HUES48 (cell line): Measurements from ENCODE around the gene GPR4.

ENCODE experiments used
- H3K27ac ChIP-seq: one replicate; pipeline ENCODE4 v1.7.0; 2013; ENCODE audit warnings: low read depth, low read length, inconsistent platforms
- H3K27me3 ChIP-seq: 2 replicates; pipeline ENCODE4 v1.6.1; 2013; ENCODE audit warnings: mild to moderate bottlenecking, low read length; ENCODE audit not compliant: control insufficient read depth, insufficient read depth
- H3K36me3 ChIP-seq: 2 replicates; pipeline ENCODE4 v1.6.1; 2013; ENCODE audit warnings: low read length; ENCODE audit not compliant: control insufficient read depth, insufficient read depth
- H3K4me1 ChIP-seq: 2 replicates; pipeline ENCODE4 v1.6.1; 2013; ENCODE audit warnings: mild to moderate bottlenecking, low read length; ENCODE audit not compliant: control insufficient read depth, insufficient read depth
- H3K4me3 ChIP-seq: 2 replicates; pipeline ENCODE4 v1.5.1; 2013; ENCODE audit warnings: mild to moderate bottlenecking, low read depth, low read length
- H3K9ac ChIP-seq: 2 replicates; pipeline ENCODE4 v1.6.1; 2013; ENCODE audit warnings: mild to moderate bottlenecking, low read depth, low read length, moderate library complexity
- H3K9me3 ChIP-seq: 2 replicates; pipeline ENCODE4 v1.6.1; 2013; ENCODE audit warnings: low read length; ENCODE audit not compliant: control insufficient read depth, insufficient read depth

GPR4 gene

DNA sequence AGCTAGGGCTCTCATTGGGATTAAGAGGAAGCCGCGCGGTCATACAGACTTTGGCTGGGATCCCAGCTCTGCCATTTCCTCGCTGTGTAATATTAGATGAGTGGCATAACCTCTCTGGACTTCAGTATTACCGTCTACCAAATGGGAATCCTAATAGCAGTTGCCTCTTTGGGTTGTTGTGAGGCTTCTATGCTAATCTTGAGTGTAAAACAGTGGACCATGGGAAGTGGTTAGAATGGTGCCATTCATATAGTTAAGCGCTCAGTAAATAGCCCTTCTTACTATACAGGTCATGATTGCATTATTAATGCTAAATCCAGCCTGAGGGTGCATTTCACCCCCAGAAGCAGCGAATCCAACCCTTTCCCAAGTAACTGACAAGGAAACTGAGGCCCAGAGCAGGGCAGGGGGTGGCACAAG, 16.8 kb downstream of the GPR4 start:
- peak overlapping the region; percentile 92 for H3K4me3 ChIP-seq
- H3K27ac ChIP-seq: peak overlapping the region; percentile 98
- H3K27me3 ChIP-seq: no peaks in the 10 kb centered on the region
- H3K4me1 ChIP-seq: no peaks in the 10 kb centered on the region
- H3K9me3 ChIP-seq: no peaks in the 10 kb centered on the region
- no peak overlapping the region for H3K9ac ChIP-seq
- H3K36me3 ChIP-seq: no peaks in the 10 kb centered on the region

DNA sequence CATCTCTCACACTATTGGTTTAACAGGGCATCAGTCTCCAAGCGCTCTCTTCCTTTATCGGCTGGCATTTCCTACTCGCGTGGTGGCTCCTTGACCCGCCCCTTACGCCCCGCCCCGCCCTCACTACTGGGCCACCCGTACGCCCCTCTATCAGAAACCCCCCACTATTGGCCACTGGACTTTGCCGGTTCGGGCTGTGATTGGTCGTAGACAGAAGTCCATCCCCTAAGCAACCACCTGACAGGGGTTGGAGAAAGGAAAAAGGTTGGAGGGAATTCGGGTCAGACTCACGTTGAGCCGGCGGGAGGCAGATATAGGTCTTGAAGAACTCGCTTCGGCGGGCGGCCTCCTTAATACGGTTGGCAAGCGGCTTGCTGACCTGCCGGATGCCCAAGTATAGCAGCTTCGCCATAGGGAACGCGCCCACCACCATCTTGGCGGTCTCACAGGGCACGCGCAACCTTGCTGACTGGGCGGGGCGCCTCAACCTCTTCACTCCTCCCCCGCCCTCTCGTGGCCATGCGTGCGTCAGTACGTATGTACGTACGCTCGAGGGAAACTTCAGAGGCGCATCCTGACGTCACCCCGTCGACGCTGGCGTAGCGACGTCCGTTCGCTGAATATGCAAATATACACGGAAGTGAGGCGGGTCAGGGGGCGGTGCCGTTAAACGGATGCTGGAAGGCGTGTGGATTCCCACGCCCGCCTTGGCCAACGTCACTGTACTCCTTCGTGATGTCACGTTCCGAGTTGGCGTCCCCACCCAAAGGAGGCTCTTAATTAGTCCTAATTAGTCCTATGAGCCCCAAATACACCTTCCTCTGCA, 17.5 kb downstream of the GPR4 start, which contains the start of gene OPA3:
Gene OPA3 (minus strand): TSS at position 471 of the 826 bp plus-strand sequence. CDS start 38 bp downstream, at position 433.
- no peaks in the 10 kb centered on the region for H3K36me3 ChIP-seq
- H3K9ac ChIP-seq: peak within 1 kb of the TSS; percentile 90
- no peaks in the 10 kb centered on the region for H3K4me1 ChIP-seq
- peak within 1 kb of the TSS; percentile 94 for H3K4me3 ChIP-seq
- peak within 1 kb of the TSS; percentile 98 for H3K27ac ChIP-seq
- H3K27me3 ChIP-seq: no peaks in the 10 kb centered on the region
- no peaks in the 10 kb centered on the region for H3K9me3 ChIP-seq

DNA sequence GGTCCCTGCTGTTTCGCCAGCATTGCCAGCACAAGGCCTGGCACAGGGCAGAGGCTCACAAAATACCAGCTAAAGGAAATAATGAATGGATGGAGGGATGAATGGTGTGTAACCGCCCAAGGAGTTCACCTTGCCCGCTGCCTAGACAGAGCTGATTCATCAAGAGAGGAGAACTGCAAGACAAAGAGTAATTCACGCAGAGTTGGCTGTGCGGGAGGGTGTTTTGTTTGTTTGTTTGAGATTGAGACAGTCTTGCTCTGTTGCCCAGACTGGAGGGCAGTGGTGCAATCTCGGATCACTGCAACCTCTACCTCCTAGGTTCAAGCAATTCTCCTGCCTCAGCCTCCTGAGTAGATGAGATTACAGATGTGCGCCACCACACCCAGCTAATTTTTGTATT, 20.4 kb downstream of the GPR4 start:
- H3K9me3 ChIP-seq: no peaks in the 10 kb centered on the region
- no peak overlapping the region for H3K4me3 ChIP-seq
- H3K36me3 ChIP-seq: no peaks in the 10 kb centered on the region
- no peak overlapping the region for H3K9ac ChIP-seq
- peaks cover 16% of the 10 kb centered on the region for H3K4me1 ChIP-seq
- H3K27me3 ChIP-seq: no peaks in the 10 kb centered on the region
- H3K27ac ChIP-seq: no peak overlapping the region

DNA sequence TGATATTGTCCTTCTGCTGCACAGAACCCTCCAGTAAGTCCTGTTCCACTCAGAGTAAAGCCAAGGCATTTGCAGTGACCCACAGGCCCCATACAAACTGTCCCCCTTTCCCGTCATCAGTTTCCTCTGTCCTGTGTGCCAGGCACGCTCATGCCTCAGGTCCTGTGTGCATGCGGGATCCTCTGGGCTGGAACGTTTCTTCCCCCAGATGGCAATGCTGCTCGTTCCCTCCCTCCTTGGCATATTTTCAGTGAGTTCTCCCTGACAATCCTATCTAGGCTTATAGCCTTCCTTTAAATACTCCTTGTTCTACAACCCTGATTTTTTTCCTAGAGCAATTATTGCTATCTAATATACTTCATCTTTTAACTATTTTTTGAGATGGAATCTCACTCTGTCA, 23.2 kb downstream of the GPR4 start:
- Histone ChIP-seq H3K36me3 (no peaks in the 10 kb centered on the region), H3K27ac (no peak overlapping the region), H3K9ac (no peak overlapping the region), H3K4me3 (no peak overlapping the region), H3K4me1 (peaks cover 18% of the 10 kb centered on the region), H3K9me3 (no peaks in the 10 kb centered on the region), H3K27me3 (no peaks in the 10 kb centered on the region)

DNA sequence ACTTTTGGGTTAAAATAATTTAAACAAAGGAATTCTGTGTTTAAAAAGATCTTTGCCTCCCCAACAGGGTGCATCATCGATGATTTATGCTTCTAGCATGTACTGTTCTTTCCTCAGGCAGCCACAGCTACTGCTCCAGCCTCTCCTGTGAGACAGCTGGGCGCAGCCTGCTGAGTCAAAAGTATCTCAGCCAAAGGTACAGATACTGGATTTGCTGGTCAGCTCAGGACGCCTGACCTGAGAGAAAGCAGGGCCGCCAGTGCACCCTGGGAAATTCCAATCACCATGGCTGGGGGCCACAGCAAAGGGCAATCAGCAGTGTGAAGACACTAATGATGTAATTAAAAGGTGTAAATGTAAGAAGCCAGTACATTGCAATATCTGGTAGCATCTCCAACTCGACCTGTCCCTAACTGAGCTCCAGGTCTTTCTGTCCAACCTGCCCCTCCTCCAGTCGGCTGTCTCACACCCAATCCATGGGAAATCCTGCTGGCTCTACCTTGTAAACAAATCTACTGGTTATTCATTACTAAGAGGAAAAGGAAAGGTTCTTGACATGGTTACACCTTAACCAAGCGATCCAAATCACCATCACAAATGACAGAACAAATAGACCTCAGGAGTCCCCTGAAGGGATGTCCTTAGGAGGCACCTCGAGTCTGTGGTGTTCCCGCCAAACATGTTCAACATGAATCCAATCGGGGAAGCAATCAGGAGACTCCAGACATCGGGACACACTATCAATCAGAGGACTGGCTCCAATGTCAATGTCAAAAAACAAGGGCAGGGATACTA, 24.7 kb downstream of the GPR4 start:
- Histone ChIP-seq H3K4me1 (peaks cover 18% of the 10 kb centered on the region), H3K4me3 (no peak overlapping the region), H3K9ac (no peak overlapping the region), H3K27ac (peak overlapping the region; percentile 76), H3K36me3 (no peaks in the 10 kb centered on the region), H3K27me3 (no peaks in the 10 kb centered on the region), H3K9me3 (no peaks in the 10 kb centered on the region)

DNA sequence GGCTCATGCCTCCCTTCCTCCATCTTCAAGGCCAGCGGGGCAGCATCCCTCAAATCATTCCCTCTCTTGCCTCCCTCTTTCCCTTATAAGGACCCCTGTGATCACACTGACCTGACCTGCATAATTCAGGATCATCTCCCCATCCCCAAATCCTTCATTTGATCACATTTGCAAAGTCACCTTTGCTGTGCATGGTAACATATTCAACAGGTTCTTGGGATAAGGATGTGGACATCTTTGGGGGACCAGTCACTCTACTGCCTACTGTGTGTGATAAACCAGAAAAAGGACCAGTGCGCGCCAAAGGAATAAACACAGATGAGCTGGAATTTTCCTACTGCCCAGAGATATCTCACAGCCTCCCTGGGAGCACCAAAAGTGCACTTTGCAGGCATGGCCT, 25.3 kb downstream of the GPR4 start:
- H3K27me3 ChIP-seq: no peaks in the 10 kb centered on the region
- H3K9ac ChIP-seq: no peak overlapping the region
- no peaks in the 10 kb centered on the region for H3K9me3 ChIP-seq
- H3K36me3 ChIP-seq: no peaks in the 10 kb centered on the region
- H3K4me3 ChIP-seq: no peak overlapping the region
- H3K27ac ChIP-seq: peak overlapping the region; percentile 76
- peaks cover 18% of the 10 kb centered on the region for H3K4me1 ChIP-seq

DNA sequence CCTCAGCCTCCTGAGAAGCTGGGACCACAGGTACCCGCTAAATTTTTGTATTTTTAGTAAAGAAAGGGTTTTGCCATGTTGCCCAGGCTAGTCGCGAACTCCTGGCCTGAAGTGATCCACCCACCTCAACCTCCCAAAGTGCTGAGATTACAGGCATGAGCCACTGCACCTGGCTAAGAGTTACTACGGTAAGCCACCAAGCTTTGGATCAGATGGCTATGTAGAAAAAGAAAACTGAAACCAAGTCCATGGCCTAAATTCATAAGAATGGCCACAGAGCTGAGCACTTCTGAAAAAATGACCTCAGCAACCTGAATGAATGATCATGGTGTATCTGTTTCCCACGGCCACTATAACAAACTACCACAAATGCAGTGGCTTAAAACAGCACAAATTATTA, 26.8 kb downstream of the GPR4 start:
- no peaks in the 10 kb centered on the region for H3K9me3 ChIP-seq
- no peaks in the 10 kb centered on the region for H3K27me3 ChIP-seq
- H3K9ac ChIP-seq: no peak overlapping the region
- no peaks in the 10 kb centered on the region for H3K36me3 ChIP-seq
- H3K4me1 ChIP-seq: peaks cover 18% of the 10 kb centered on the region
- no peak overlapping the region for H3K27ac ChIP-seq
- no peak overlapping the region for H3K4me3 ChIP-seq

DNA sequence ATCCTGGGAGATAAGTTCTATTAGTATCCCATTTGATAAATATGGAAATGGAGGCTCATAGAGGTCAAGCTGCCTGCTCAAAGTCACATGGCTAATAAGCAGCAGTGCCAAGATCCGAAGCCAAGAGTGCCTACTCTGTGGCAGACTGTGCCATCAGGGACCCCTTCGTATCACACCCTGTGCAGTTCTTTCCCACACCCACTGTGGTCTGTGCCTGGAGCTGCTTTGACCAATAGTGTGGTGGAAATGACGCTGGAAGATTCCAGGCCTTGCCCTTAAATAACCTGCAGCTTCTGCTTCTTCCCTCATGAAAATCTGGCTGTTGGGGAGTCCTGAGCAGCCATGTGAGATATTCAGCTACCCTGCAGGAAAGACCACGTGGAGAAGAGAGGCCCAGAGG, 27.5 kb downstream of the GPR4 start:
- H3K36me3 ChIP-seq: no peaks in the 10 kb centered on the region
- H3K27me3 ChIP-seq: no peaks in the 10 kb centered on the region
- no peak overlapping the region for H3K9ac ChIP-seq
- peaks cover 21% of the 10 kb centered on the region for H3K4me1 ChIP-seq
- no peak overlapping the region for H3K4me3 ChIP-seq
- no peak overlapping the region for H3K27ac ChIP-seq
- no peaks in the 10 kb centered on the region for H3K9me3 ChIP-seq

DNA sequence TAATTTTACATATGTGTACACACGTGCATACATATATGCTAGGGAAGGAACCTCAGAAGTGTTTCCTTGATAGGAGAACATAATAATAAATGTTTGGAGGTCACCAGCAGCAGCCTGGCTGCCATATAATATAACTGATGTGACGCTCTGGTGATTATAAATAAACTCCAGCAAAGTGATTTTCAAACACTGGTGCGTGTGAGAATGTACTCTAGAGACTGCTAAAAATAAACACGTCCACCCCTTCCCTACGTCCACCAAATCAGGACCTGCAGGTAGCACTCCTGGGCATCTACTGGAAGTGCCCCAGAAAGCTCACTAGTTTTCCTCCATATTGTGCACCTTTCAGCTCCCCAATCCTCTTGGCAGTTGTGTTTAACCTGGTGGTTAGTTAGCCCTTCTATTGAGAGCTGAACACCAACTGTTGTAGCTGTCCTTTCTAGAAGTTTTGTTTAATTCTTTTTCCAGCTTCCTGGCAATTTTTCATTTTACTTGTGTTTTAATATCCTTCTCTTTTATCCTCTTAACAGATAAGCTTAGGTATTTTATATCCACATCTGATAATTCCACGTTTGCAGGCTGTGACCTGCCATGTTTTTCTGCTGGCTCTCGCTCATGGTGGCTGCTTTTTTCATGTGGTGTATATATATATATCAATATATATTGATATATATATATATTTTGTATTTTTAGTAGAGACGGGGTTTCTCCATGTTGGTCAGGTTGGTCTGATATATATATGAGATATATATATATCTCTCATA, 30.4 kb downstream of the GPR4 start:
- H3K4me3 ChIP-seq: no peak overlapping the region
- no peak overlapping the region for H3K27ac ChIP-seq
- H3K9ac ChIP-seq: no peak overlapping the region
- H3K36me3 ChIP-seq: no peaks in the 10 kb centered on the region
- peaks cover 5% of the 10 kb centered on the region for H3K4me1 ChIP-seq
- no peaks in the 10 kb centered on the region for H3K27me3 ChIP-seq
- H3K9me3 ChIP-seq: no peaks in the 10 kb centered on the region

DNA sequence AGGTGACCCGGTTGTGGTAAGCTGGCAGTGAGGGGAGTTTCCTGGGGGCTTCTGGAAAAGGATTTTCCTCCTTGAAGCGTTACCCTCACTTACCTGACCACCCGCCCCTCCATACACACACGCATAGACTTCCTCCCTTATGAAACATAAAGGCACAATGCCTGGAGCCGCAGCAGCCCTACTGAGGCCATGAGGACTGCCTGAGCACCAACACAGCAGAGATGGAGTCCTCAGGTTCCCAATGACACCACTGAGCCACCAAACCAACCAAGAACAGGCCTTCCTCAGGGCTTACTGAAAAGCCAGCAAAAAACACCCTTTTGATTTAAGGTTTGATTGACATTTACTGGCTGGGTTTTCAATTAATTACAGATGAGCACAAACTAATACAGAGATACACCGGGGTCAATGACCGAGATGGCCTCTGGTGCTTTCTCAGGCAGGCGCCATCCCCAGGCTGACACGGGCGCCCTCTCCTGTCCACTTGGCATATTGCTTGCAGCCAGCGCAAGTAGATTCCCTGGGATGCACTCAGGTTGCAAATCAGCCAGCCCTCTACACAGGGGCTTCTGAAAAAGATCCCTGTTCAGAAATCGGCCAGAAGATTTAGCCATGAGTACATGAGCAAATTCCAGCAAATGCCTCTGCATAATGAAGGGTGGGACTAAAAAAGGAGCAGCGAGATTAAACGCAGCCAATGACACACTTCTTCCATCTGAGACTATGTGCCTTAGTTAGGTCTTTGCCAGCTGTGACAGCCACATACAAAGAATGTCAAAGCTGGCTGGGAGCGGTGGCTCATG, 32.2 kb downstream of the GPR4 start:
- no peaks in the 10 kb centered on the region for H3K27me3 ChIP-seq
- H3K27ac ChIP-seq: peak overlapping the region; percentile 33
- H3K4me1 ChIP-seq: peaks cover 3% of the 10 kb centered on the region; the same call in 1 of the 2 replicates
- H3K9ac ChIP-seq: no peak overlapping the region
- no peaks in the 10 kb centered on the region for H3K36me3 ChIP-seq
- H3K9me3 ChIP-seq: no peaks in the 10 kb centered on the region
- no peak overlapping the region for H3K4me3 ChIP-seq
